DMS153 (cell line): Measurements from ENCODE around the gene FADS1.

Experiments used
- DNase-seq: peaks from one replicate; lab custom pipeline; 2025; lab: John Stamatoyannopoulos, UW

FADS1 gene

DNA sequence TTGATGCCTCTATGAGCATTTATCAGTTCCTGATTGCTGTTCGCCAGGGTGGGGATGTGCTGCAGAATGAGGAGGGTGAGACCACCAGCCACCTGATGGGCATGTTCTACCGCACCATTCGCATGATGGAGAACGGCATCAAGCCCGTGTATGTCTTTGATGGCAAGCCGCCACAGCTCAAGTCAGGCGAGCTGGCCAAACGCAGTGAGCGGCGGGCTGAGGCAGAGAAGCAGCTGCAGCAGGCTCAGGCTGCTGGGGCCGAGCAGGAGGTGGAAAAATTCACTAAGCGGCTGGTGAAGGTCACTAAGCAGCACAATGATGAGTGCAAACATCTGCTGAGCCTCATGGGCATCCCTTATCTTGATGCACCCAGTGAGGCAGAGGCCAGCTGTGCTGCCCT, 21.3 kb downstream of the FADS1 start:
- DNase-seq, result no peak

DNA sequence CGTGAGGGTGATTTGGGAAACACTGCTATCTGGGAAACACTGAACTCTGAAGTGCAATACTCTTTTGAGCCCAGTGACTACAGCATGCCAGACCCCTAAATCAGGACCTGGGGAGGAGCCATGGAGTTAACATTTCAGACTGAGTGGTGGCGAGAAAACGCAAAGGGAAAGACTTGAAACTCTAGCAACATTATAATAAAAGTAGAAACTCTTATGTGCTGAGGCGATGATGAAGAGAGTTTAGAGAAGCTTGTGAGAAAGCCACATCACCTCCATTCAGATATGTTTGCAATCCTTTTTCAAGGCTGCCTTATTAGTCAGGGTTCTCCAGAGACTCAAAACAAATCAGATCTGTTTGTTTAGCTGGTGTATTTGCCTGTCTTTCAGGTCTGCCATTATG, 22.2 kb downstream of the FADS1 start:
- DNase-seq, result no peak

DNA sequence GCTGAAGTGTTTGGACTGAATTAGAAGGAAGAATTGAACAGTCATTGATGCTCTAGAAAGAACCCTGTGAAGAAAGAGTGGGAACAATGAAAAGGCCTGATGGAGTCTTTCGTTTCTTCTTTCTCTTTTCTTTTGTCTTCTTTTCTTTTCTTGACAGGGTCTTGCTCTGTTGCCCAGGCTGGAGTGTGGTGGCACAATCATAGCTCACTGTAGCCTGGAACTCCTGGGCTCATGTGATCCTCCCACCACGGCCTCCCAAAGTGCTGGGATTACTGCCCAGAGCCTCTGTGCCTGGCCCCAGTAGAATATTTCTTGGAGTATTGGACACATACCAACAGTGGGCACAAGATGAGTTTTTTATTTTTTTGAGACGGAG, 23.0 kb downstream of the FADS1 start:
- no peak for DNase-seq

DNA sequence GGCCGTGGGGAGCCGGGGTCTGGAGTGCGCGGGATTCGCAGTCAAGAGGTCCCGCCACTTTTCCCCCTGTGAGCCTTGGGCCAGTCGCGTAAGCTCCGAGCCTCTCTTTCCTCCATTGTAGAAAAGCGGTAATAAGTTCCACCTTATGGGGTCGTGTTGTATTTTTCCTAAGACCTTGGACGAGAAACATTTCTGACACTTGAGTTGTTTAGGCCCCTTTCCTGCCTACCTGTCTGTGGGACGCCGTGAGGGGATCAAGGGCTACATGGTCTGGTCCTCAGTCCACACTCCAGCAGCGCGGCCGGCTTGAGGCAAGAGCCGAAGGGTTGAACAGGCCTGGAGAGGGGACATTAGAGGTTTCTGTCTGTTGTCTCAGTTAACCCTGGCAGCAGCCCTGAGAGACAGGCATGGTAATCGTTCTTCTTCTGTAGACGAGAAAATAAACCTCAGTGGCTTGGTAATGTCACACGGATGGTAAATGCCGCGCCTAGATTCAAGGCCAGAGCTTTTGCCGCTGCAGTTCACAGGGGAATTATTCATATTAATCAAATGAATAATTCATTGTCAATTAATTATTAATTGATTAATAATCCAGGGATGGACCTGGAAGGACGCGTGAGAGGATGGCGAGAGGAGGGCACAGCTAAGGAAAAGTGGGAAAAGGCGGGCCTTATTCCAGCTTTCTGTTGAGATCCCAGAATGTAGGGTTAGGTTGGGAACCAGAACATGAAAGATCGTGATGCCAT, 23.5 kb downstream of the FADS1 start:
- DNase-seq, result no peak

- peak; percentile 83 for DNase-seq
Measured at GRCh38 chr11:61792310-61793082, 24.3 kb downstream of the FADS1 start, which contains the start of the genes FEN1 and TMEM258. FEN1 (plus strand) TSS chr11:61792911; CDS start chr11:61795362, 2,451 bp downstream. TMEM258 (minus strand) TSS chr11:61792599; CDS start chr11:61792558, 41 bp downstream.

- DNase-seq, result peak; percentile 44
Measured at GRCh38 chr11:61791737-61792309, 25.0 kb downstream of the FADS1 start.

DNA sequence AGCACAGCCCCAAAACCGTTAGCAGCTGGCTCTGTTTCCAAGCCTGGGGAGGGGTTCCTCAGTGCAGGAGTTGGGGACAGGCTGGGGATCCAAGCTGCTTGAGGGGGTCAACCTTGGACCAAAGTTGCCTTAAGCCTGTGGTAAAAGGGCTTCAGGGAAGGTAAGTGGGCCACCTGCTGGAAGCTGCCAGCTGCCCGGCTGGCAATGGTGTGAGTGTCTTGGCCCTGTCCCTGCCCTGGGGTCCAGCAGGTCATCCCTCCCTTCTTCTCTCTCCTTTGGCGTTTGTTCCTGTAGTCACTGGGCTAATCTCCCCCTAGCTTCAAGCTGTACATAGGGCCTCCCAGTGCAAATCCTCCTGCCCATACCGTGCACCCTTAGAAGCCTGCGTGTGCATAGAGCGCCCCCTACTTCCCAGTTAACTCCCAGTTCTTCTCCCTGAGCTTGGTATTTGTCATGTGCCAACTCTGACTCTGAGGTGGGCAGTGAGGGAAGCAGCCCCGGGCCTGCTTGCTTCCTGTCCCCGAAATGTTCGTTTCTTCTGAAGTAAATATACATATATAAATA, 28.8 kb downstream of the FADS1 start:
- DNase-seq, result no peak

DNA sequence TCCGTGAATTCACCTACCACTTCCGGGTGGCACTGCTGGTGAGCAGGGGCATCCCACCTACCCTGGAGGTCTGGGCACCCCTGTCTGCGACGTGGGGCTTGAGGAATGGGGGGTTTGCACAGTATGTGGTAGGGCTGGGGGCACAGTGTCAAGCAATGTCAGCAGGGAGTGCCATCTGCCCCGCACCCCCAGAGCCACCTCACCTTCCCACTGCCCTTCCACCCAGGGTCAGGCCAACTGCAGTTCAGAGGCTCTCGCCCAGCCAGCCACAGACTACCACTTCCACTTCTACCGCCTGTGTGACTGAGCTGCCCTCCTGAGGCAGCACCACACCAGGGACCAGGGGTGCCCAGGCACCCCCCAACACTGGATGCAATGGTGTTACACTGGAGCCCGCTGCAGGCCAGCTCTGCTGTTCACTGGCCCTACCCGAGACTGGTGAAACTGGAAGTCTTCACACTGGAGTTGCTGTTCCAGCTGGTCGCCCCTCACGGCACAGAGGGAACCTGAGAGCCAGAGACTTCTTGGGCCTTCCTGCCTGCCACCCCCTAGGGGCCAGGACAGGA, 30.9 kb downstream of the FADS1 start:
- DNase-seq, result no peak

DNA sequence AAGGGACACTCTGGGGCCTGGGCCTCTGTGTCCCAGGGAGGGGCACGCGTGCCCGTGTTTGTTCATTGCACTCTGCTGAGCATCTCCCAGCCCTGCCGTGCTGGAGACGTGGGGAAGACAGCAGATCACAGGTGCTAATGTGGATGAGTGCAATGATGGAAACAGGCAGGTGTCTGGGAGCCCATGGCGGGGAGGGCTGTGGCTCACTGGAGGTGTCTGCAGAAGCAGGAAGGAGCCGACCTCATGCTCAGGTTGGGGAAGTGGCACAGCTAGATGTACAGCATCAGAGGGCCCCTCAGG, 32.3 kb downstream of the FADS1 start:
- DNase-seq, result no peak

- DNase-seq, result no peak
Measured at GRCh38 chr11:61783717-61784505, 32.9 kb downstream of the FADS1 start.

DNA sequence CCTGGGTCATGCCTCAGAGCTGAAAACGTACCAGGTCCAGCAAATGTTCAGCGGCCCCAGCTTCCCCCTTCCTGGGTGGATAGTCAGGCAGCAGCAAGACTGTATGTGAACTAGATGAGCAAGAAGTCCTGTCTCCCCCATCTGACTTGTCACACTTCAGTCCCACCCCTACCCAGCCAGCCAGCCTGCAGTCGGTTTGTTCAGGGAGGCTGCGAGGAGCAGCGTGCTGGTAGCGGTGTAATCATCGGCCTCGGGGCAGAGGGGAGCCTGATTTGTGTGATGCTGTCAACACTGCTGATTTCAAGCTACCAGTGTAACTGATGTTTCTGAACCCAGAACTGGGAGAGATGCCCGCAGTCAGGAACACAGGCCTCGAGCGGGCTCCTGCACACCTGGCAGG, 34.0 kb downstream of the FADS1 start:
- DNase-seq, result no peak

GRCh38 chr11:61782299-61782698, 34.5 kb downstream of the FADS1 start:
- DNase-seq, result no peak

GRCh38 chr11:61781585-61781984, 35.2 kb downstream of the FADS1 start:
- no peak for DNase-seq

DNA sequence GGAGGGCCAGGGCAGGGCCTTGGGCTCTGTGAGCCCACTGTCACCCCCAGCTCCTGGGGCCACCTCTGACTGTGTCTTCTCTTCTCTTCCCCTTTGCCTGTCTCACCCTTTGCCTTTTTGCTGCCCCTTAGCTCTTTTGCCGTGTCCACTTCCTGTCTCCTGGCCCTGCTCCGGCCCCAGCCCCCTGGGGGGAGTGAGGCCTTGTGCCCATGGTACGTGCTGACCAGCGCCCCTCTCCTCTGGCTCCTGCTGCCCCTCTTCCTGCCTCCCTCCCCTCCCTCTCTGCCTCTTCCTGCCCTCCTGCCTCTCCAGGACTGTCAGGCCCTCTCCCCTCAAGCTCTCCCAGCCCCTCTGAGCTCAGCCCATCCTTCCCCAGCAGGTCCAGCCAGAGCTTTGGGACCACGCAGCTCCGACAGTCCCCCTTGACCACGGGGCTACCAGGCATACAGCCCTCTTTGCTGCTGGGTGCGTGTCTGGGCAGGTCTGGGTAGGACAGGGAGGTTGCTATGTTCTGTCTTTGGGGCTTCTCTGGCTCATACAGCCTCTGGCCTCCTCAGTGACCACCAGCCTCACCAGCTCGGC, 36.1 kb downstream of the FADS1 start:
- no peak for DNase-seq

DNA sequence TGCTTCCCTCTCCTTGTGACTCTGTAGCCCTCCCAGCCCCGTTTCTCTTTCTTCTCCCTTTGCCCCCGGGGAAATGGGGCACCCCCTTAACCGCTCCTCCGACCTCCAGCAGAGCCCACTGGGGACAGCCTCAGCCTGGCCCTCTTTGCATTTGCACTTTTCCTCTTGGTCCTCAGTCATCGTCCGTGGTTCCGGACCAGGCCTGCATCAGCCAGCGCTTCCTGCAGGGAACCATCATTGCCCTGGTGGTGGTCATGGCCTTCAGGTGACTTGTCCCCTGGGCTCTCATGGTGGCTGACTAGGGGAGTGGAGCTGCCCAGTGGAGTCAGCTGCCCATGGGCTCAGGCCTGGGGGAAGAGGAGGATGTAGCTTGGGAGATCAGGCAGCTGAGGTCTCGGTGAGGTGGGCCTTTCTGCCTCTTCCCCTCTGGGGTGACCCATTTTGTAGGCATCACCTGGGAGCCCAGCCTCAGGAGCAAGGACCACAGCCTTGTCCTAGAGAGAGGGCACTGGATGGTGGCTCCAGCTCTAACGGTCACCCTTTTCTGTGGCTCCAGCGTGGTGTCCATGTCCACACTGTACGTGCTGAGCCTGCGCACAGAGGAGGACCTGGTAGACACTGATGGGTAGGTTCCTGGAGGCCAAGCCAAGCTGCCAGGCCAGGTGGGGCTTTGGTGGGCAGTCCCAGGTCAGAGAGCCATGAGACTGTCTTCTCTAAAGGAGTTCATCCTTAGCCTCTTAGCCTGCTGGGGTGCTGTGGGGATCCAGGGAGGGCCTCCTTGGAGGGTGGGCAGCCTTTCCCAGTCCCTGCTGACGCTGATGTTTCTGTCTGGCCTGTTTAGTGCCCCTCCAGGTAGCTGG, 36.9 kb downstream of the FADS1 start:
- DNase-seq, result no peak

DNA sequence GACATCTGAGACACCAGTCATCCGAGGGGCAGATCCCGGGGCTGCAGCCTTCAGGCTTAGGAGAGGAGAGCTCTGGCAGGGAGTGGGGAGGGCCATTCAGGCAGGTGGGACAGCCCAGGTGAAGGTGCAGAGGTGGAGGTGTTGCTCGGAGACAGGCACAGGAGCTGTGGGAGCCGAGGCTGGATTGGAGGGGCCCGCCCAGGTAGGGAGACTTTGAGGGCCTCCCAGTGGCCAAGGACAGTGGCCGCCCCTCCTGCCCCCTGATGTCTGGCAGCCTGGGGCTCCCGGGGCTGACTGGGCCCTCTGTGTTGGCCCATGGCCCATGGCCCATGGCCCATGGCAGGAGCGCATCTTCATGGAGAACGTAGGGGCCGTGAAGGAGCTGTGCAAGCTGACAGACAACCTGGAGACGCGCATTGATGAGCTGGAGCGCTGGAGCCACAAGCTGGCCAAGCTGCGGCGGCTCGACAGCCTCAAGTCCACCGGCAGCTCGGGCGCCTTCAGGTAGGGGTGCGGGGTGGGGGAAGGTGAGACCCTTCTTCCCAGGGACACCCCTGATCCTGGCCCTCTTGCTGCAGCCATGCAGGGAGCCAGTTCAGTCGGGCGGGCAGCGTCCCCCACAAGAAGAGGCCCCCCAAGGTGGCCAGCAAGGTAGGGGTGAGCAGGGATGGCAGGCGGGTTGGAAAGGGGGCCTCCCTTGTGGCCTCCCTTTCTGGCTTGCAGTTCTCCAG, 37.7 kb downstream of the FADS1 start:
- DNase-seq, result no peak

GRCh38 chr11:61778357-61778886, 38.4 kb downstream of the FADS1 start:
- no peak for DNase-seq

- DNase-seq, result no peak
Measured at GRCh38 chr11:61777234-61778090, 39.3 kb downstream of the FADS1 start.
